Testis (tissue), 5 donors: ENCODE measurements around the gene ZNF273. TPM values are rescaled to one million over a fixed set of nuclear protein-coding genes. Genes with fewer than 3 reads are reported as not detected.
"Not testable (repeated sequence)": the region's sequence is repeated elsewhere in the genome, so short reads cannot be mapped to it uniquely, and the experiment has no call there.

Experiments
- DNase-seq: peaks from one replicate; pipeline ENCODE4 v3.0.0-alpha.2; 2019
- H3K27ac ChIP-seq, 2 donors: fragments of 200-600 bp; sonication (generic); one replicate each; pipeline ENCODE4 v1.5.1; 2019
- H3K27me3 ChIP-seq: fragments of 200-600 bp; sonication (generic); one replicate; pipeline ENCODE4 v1.5.1; 2019
- H3K36me3 ChIP-seq: fragments of 200-600 bp; sonication (generic); one replicate; pipeline ENCODE4 v1.5.1; 2017; ENCODE audit warnings: low read depth; ENCODE audit errors: missing control alignments
- H3K4me1 ChIP-seq: fragments of 200-600 bp; sonication (generic); one replicate; pipeline ENCODE4 v1.5.1; 2019
- H3K4me3 ChIP-seq, 2 donors: fragments of 200-600 bp; sonication (generic); one replicate each; pipeline ENCODE4 v1.5.1; 2017 to 2019
- H3K9me3 ChIP-seq: fragments of 200-600 bp; sonication (generic); one replicate; pipeline ENCODE4 v1.5.1; 2017
- CTCF ChIP-seq, 3 experiments: fragments of 450-650 bp in 2 of 3; fragments of 200-600 bp in 1 of 3; sonication (generic) in 1 of 3; IDR thresholded peaks; one replicate each; pipeline ENCODE4 v1.5.1; 2016 to 2019; ENCODE audit warnings: antibody characterized with exemption in 3 of 3, mild to moderate bottlenecking in 2 of 3, moderate library complexity in 1 of 3
- POLR2A ChIP-seq: fragments of 450-650 bp; IDR thresholded peaks from one replicate; pipeline ENCODE4 v1.6.1; 2017; ENCODE audit warnings: antibody characterized with exemption, mild to moderate bottlenecking, moderate library complexity
- WGBS, 2 donors: methylation state at CpG; one replicate each; pipeline ENCODE4 v1.1.5; 2018; 5-methylcytosine and 5-hydroxymethylcytosine counted together
- intact Hi-C: fragments of 100-400 bp; cut with DNase I; formaldehyde crosslinking; loops from one replicate; pipeline ENCODE4 v1.15.1; 2023; ENCODE audit warnings: low total_unique reads
- long read RNA-seq, 2 donors: transcript quantifications; one replicate each; lab custom pipeline, GENCODE V29; 2026
- polyA plus RNA-seq: library from polyadenylated mRNA; stranded (reverse); fragments of 350-450 nt; fragmentation: Illumina TruSeq; extraction: RNeasy Lipid Tissue Mini Kit (QIAGEN cat#74804); gene quantifications from one replicate; pipeline ENCODE4 v1.2.3, GENCODE V29; 2014; ENCODE audit warnings: low read depth, low replicate concordance; ENCODE audit not compliant: insufficient read depth
- total RNA-seq, 2 donors: library from RNA; depleted of rRNA; stranded (reverse); fragments of >200 nt; gene quantifications; one replicate each; pipeline ENCODE4 v1.2.3, GENCODE V29; 2016

The ZNF273 gene
- 10 to 100 TPM; 13.6 to 36.0 TPM for total RNA-seq
- 10.6 TPM for polyA plus RNA-seq
- long read RNA-seq, donor 1, partial matches to known transcripts, result 0 of 4 reads
- long read RNA-seq, donor 1, other reads (novel, unspliced or antisense), result 0 of 4 reads
- long read RNA-seq, donor 2, partial matches to known transcripts, result 10 of 12 reads
- long read RNA-seq, donor 2, other reads (novel, unspliced or antisense), result 0 of 12 reads

GRCh38 chr7:64902806-64903721 is at the start of gene ZNF273:
Gene ZNF273 (plus strand): TSS chr7:64903273. CDS start chr7:64903318, 45 bp downstream.
- intact Hi-C loops, result no loop called here
- H3K4me3 ChIP-seq, result peak within 1 kb of the TSS; percentile 72 to 89
- DNase-seq, result peak; percentile 98
- H3K9me3 ChIP-seq, result no peaks in the 10 kb centered on the region
- WGBS, 2 donors, result 1% methylated on average over 18 to 34 of the region's 34 CpGs
- H3K4me1 ChIP-seq, result peaks cover 3% of the 10 kb centered on the region
- no peak for TF ChIP-seq POLR2A
- no peak for TF ChIP-seq CTCF (IDR thresholded peaks at IDR 0.05)
- no peaks in the 10 kb centered on the region for H3K36me3 ChIP-seq
- peak within 1 kb of the TSS; percentile 55 to 78 for H3K27ac ChIP-seq
- no peaks in the 10 kb centered on the region for H3K27me3 ChIP-seq

- H3K27ac ChIP-seq, result no peak overlapping the region
Observed at GRCh38 chr7:64853679-64854078, 49.4 kb upstream of the ZNF273 start.

GRCh38 chr7:64854969-64855368 is 48.1 kb upstream of the ZNF273 start:
- Histone ChIP-seq H3K4me1 (no peaks in the 10 kb centered on the region), H3K27ac (no peak overlapping the region), H3K9me3 (no peaks in the 10 kb centered on the region), H3K4me3 (no peak overlapping the region), H3K36me3 (no peaks in the 10 kb centered on the region), H3K27me3 (no peaks in the 10 kb centered on the region)
- no peak for TF ChIP-seq POLR2A
- no peak for TF ChIP-seq CTCF (IDR thresholded peaks at IDR 0.05)
- intact Hi-C loops, result no loop called here
- 80 to 94% methylated on average over 1 of the region's 1 CpG for WGBS, 2 donors
- DNase-seq, result no peak

More at GRCh38 chr7:64853679-64854078, 49.4 kb upstream of the ZNF273 start:
- no peak for DNase-seq
- Histone ChIP-seq H3K4me1 (no peaks in the 10 kb centered on the region), H3K36me3 (no peaks in the 10 kb centered on the region), H3K9me3 (no peaks in the 10 kb centered on the region), H3K27me3 (no peaks in the 10 kb centered on the region), H3K4me3 (no peak overlapping the region)
- WGBS, 2 donors, result 73 to 81% methylated on average over 4 of the region's 4 CpGs
- TF ChIP-seq POLR2A, result no peak
- TF ChIP-seq CTCF (IDR thresholded peaks at IDR 0.05), result no peak
- intact Hi-C loops, result no loop called here

GRCh38 chr7:64863021-64863420 is 40.1 kb upstream of the ZNF273 start:
- no peak for DNase-seq
- intact Hi-C loops, result no loop called here
- 91 to 94% methylated on average over 4 to 9 of the region's 9 CpGs for WGBS, 2 donors
- Histone ChIP-seq H3K36me3 (no peaks in the 10 kb centered on the region), H3K27me3 (no peaks in the 10 kb centered on the region), H3K4me1 (no peaks in the 10 kb centered on the region), H3K4me3 (no peak overlapping the region), H3K9me3 (no peaks in the 10 kb centered on the region), H3K27ac (no peak overlapping the region)
- TF ChIP-seq POLR2A (no peak), CTCF (IDR thresholded peaks at IDR 0.05) (no peak)

- H3K4me1 ChIP-seq, H3K27me3 ChIP-seq, DNase-seq, H3K36me3 ChIP-seq, H3K9me3 ChIP-seq, H3K4me3 ChIP-seq, intact Hi-C loops, H3K27ac ChIP-seq: not testable (repeated sequence)
- WGBS, 2 donors, result 87 to 88% methylated on average over 3 of the region's 3 CpGs
Observed at GRCh38 chr7:64863530-64863929, 39.5 kb upstream of the ZNF273 start.
